Measurements from ENCODE around the gene EFHD1.
"Not testable (repeated sequence)": the region's sequence is repeated elsewhere in the genome, so short reads cannot be mapped to it uniquely, and the experiment has no call there.

The EFHD1 gene

DNA sequence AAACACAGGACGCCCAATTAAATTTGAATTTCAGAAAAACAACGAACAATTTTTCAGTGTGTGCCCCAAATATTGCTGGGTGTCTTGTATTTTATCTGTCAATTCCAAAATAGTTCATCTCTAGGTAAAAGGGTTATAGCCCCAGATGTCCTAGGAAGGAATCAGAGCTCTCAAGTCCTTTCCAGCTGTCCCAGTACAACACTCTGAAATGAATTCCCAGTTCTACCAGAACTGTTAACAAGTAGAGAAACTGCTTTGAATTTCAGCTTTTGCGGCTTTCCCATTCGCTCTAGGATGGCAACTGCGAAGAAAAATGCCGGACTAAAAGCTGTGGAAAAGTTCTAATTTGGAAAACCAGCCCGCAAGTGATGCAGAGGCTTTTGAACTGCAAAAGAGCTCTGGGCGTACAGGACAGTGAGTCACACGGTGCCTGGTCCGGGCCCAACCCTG lies 63.2 kb downstream of the EFHD1 start:
- no peak for DNase-seq (ENCODE audit: low read depth)

DNA sequence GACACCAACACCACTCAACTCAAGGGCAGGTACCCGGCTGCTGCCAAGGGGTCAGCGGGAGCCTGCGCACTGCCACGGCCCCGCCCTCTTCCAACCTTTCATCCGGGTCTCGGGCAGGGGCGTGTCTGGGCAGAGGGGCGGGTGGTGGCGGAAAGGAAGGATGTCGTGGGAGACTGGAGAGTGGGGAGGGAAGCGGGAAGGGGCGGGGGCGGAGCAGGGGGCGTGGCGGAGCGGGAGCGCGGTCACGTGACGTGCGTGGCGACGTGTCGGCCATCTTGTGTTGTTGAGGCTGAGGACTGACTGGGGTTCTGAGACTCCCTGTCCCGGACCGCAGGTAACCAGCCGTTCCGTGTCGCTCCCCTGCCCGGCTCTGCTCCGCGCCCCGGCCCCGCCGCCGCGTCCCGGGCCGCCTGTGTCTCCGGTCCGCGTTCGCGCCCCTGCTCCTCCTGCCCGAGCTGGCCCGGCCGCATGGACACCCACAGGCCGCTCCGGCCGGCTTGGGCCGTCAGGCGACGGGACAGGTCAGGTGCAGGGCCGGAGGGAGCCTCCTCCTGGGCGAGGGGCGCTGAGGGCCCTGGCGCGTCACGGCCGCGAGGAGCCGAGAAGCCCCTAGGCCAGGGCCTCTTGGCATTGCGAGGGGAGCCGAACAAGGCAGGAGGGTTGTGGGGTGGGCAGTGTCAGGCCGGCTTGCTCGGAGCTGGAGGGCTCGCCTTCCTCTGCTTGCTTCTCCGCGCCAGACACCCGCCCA lies 63.8 kb downstream of the EFHD1 start, which contains the start of gene GIGYF2:
Gene GIGYF2, plus strand, starts transcription at position 273 of the 748 bp plus-strand sequence. CDS start 37,867 bp downstream, outside the sequence.
- DNase-seq (ENCODE audit: low read depth) = peak; percentile 85

DNA sequence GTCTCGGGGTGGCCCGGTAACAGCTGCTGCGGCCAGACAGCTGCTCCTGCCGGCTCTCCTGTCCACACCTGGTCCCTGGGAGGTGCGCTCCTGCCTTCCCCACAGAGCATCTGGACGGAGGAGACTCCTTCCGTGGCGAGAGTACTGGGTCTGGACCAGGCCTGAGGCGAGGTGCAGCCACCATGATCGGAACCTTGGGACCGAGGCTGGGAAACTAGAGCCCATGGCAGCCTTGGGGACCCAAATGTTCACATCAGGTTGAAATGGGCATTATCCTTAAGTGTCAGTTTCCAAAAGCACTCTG lies 64.4 kb downstream of the EFHD1 start:
- no peak for DNase-seq (ENCODE audit: low read depth)

DNA sequence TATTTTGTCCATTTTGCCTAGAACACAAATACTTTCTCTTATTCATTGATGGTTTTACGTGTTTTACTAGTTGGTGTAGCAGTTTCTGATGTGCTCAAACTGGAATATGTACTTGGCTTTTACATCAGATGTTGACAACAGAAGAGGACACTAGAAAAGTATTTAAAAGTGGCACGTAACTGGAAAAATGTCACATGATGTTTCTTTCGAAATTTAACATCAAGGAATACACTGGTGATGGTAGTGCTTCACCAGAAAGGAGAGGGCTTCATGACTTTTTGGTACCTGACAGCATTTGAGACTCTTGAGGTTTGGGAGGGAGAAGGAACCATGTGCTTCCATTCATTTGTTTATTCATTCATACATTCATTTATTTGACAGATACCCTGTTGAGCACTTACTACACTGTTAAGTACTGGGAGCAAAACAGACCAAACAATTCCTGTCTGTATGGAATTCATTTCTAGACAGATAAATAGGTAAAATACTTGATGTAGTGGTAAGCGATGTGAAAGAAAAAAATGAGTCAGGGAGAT lies 65.2 kb downstream of the EFHD1 start:
- no peak for DNase-seq (ENCODE audit: low read depth)

DNA sequence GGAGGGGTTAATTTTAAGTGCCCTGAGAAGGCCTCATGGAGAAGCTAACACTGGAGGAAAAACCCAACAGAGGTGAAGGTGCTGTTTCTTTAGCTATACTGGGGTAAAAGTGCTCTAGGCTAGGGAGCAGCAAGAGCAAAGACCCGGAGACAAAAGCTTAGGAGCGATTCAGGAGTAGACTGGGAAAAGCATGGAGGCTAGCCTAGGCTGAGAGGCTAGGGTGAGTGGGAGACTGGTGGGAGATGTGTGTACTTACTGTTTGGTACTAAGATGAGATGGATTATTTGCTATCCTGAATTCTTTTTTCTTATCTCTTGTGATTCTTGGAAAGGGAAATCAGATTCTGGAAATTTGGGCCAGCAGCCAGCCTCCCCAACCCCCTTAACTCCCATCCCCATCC lies 65.7 kb downstream of the EFHD1 start:
- no peak for DNase-seq (ENCODE audit: low read depth)

DNA sequence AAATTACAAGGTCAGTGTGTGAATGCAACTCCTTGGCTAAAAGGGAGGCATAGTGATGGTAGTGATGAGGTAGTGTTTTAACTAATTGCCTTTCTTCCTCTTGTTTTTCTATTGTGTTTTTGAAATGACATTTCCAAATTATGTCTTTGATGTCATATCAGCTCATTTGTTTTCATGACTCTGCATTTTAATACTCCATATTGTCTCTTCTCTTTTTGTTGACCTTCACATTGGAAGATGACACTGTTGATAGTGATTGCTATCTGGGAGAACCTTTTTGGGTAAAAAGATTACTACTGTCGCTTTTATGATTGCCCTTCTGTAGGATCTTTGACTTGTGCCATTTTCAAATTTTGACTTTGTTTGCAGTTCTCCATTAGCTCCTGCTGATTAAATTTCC lies 66.8 kb downstream of the EFHD1 start:
- DNase-seq (ENCODE audit: low read depth) = no peak

DNA sequence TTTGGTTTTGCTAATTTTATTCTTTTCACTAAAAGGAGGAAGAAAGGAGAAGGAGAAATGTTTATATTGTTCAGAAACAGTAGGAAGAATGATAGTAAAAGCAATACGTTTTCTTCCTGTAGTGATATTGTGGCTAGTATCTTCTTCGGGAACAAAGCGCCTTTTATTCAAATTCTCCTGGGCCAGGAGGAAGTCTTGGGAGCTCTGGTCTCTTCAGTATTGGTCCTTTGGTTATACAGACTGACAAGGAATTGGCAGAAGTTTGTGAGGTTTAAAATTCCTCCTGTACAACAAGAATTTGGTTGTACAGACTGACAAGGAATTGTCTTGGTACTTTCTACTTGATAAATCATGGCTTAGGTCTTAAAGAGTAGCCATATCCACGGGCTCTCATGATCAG lies 73.7 kb downstream of the EFHD1 start:
- DNase-seq (ENCODE audit: low read depth) = no peak

DNA sequence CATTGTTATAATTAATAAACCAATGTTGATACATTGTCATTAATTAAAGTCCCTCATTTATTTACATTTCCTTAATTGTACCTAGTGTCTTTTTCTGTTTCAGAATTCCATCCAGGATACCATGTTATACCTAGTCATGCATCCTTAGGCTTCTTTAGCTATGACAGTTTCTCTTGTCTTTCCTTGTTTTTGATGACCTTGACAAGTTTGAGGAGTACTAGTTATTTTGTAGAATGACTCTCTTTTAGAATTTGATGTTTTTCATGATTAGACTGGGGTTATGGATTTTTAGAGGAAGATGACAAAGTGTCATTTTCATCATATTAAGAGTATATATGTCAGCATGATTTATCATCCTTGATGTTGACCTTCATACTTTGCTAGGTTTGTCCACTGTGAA lies 80.1 kb downstream of the EFHD1 start:
- no peak for DNase-seq (ENCODE audit: low read depth)

DNA sequence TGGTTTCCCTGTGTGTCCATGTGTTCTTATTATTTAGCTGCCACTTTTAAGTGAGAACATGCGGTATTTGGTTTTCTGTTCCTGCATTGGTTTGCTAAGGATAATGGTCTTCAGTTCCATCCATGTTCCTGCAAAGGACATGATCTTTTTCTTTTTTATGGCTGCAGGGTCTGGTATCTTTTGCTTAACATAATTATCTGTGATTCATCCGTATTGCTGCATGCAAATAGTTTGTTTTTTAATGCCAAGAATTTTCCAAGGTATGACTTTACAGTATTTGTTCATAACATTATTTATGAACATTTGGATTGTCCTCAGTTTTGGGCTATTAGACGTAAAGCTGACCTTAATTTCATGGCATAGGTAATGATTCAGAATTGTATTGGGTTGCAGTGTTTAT lies 81.6 kb downstream of the EFHD1 start:
- DNase-seq (ENCODE audit: low read depth) = no peak

DNA sequence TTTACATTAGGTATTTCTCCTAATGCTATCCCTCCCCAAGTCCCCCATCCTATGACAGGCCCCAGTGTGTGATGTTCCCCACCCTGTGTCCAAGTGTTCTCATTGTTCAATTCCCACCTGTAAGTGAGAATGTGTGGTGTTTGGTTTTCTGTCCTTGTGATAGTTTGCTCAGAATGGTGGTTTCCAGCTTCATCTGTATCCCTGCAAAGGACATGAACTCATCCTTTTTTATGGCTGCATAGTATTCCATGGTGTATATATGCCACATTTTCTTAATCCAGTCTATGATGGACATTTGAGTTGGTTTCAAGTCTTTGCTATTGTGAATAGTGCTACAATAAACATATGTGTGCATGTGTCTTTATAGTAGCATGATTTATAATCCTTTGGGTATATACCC lies 86.7 kb downstream of the EFHD1 start:
- not testable (repeated sequence) for DNase-seq (ENCODE audit: low read depth)

DNA sequence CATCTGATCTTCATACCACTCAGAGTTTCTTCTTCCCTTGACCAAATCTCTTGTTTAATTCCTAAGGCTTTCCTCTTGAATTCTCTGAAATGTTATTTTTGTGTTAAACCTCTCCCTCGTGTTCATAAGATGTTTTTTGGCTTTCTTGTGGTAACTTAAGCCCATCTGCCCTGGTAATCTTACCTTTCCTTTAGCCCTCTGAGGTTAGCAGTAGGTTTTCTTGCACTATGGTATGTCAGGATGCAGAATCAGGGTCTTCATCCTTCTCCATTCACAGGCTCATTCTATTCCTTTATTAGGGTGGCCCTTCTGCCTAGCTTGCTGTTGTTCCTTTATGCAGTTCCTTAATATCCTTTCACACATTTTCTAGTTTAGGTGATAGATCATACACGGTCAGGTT lies 87.9 kb downstream of the EFHD1 start:
- DNase-seq (ENCODE audit: low read depth) = no peak

DNA sequence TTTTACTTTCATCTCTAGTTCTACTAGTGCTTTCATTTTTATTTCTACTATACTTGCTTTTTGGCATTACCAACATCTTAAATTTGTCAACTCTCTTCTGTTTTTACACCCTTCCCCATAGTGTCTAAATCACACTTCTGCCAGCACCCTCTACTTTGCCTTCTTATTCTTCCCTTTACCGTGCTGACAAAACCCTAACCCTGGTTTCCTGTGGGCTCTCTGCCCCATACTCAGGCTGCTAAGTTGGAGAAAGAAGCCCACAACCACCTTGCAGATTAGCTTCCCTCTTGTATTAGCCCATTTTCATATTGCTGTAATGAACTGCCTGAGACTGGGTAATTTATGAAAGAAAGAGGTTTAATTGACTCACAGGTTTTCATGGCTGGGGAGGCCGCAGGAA lies 88.5 kb downstream of the EFHD1 start:
- DNase-seq (ENCODE audit: low read depth) = no peak

DNA sequence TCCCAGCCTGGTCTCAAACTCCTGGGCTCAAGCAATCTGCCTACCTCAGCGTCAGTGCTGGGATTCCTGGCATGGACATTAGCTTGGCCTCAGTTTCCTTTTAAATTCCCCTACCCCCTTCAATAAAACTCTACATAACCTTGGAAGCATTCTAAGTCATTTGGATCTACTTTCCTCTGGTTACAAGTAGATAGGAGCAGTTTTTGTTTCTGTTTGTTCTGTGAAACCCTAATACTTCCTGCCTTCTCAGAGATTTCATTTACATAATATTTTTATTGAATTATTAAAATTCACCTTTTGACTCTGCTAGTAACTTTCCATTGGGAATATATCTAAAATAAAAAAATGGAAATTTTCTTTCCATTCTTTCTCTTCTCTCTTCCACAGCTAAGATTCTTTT lies 89.6 kb downstream of the EFHD1 start:
- DNase-seq (ENCODE audit: low read depth) = no peak

DNA sequence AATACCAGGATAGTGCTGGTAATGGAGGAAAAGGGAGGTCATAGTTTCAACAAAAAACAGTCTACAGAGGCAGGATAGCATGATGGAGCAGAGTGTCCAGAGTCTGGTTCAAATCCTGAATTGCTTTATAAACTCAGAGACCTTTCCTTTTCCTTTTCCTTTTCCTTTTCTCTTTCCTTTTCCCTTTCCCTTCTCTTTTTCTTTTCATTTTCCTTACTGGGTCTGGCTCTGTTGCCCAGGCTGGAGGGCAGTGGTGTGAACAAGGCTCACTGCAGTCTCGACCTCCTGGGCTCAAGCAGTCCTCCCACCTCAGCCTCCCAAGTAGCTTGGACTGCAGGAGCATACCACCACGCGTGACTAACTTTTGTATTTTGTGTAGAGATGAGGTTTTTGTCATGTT lies 95.4 kb downstream of the EFHD1 start:
- no peak for DNase-seq (ENCODE audit: low read depth)

DNA sequence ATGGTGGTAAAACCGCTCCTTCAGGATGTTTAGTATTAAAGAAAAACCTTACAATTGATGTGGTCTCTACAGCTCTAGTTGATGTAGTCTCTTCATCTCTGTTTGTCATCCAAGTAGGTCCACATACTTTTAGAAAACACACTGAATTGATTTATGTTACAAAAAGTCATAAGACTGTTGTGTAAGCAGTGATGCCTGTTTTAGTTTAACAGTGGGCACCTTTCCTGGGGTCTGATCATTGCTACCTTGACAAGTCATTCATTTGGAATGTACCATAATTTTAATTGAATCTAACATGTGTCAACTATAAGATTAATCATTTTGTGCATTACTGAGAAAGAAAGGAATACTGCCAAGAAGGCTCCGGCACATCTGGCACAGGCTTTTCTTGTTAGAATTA lies 98.1 kb downstream of the EFHD1 start:
- no peak for DNase-seq (ENCODE audit: low read depth)
